ENCODE results near the gene TFCP2. TPM values are rescaled to one million over a fixed set of nuclear protein-coding genes. Genes with fewer than 3 reads are reported as not detected.

TFCP2 gene
- total RNA-seq, 2 donors from 2014 or later, result 10.6 to 18.1 TPM

DNA sequence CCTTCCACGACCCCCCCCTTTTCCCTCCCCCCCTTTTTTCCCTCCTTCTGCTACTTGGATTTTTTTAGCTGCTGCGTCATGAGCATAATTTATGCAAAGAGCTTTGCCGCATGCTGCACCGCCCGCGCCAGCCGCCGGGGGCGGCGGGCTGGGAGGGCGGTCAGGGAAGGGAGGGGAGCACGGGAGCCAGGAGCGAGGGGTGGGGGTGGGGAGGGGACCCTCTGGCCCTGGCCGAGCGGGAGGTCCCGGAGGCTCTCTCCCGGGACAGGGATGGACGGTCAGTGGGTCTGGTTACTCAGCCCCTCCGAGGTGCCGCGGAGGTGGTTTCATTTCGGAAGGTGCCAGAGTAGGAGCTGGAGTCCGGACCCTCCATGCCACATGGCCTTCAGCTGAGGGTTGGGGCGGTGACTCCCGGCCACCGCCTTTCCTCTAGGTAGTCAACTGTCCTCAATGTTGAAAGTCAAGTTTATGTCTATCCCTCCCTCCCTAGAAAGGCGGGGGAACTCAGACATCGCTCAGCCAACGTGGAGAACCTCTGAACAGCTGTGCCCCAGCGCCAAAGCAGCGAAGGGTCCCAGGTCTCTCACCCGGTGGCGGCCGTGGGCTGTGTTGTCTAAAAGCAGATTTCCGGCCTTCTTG is 45.2 kb upstream of the TFCP2 start, which contains the start of gene POU6F1:
POU6F1 (minus strand) TSS at position 95 of the 639 bp plus-strand sequence. CDS start 11,226 bp downstream, outside the sequence.
- peak; percentile 83 for TF ChIP-seq CTCF (IDR thresholded peaks at IDR 0.05)
- H3K27me3 ChIP-seq (replicated peaks; ENCODE audit: insufficient read depth), result no peaks in the 10 kb centered on the region
- H3K27ac ChIP-seq, result peak within 1 kb of the TSS; percentile 93 to 99
- H3K9me3 ChIP-seq, result no peaks in the 10 kb centered on the region
- ATAC-seq (ENCODE audit: insufficient number of reproducible peaks, low FRiP score, low read depth) (peak; percentile 88), DNase-seq (ENCODE audit: low spot score) (no peak)
- no peaks in the 10 kb centered on the region for H3K36me3 ChIP-seq
- H3K4me3 ChIP-seq, result peak within 1 kb of the TSS; percentile 97
- peaks cover 15 to 24% of the 10 kb centered on the region in 2 donors for H3K4me1 ChIP-seq (ENCODE audit: control insufficient read depth in 1 of 2, low read depth in 2 of 2)

- Histone ChIP-seq H3K4me3 (peak overlapping the region; percentile 97), H3K27ac (peak overlapping the region; percentile 93 to 99), H3K27me3 (replicated peaks; ENCODE audit: insufficient read depth) (no peaks in the 10 kb centered on the region), H3K9me3 (no peaks in the 10 kb centered on the region), H3K4me1 (ENCODE audit: control insufficient read depth in 1 of 2, low read depth in 2 of 2) (peaks cover 15 to 24% of the 10 kb centered on the region in 2 donors), H3K36me3 (no peaks in the 10 kb centered on the region)
- ATAC-seq (ENCODE audit: insufficient number of reproducible peaks, low FRiP score, low read depth), result peak; percentile 27
- DNase-seq (ENCODE audit: low spot score), result no peak
- no peak for TF ChIP-seq CTCF (IDR thresholded peaks at IDR 0.05)
Measured at GRCh38 chr12:51217133-51217967, 44.4 kb upstream of the TFCP2 start.

DNA sequence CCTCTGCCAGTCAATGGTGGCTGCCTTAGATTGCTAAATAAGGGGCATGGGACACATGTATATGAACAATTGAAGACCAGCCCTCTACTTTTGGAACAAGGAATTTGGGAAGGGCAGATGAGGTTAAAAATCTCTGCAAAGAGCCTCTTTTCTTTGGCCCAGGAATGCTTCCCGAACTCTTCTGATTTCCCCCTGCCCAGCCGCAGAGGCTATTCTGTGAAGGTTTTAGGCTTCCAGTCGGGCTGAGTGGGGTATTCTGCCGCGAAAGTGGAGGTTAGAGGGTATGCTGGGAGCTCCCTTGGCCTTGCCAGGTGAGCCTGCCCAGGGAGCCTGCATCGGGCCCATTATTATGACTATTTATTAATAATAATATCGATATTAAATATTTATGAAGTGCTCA is 43.7 kb upstream of the TFCP2 start:
- Histone ChIP-seq H3K9me3 (no peaks in the 10 kb centered on the region), H3K27me3 (replicated peaks; ENCODE audit: insufficient read depth) (no peaks in the 10 kb centered on the region), H3K4me1 (ENCODE audit: control insufficient read depth in 1 of 2, low read depth in 2 of 2) (peaks cover 15 to 24% of the 10 kb centered on the region in 2 donors), H3K27ac (peak overlapping the region; percentile 93 to 99), H3K4me3 (peak overlapping the region; percentile 97), H3K36me3 (no peaks in the 10 kb centered on the region)
- TF ChIP-seq CTCF (IDR thresholded peaks at IDR 0.05), result no peak
- DNase-seq (ENCODE audit: low spot score) (no peak), ATAC-seq (ENCODE audit: insufficient number of reproducible peaks, low FRiP score, low read depth) (no peak)

DNA sequence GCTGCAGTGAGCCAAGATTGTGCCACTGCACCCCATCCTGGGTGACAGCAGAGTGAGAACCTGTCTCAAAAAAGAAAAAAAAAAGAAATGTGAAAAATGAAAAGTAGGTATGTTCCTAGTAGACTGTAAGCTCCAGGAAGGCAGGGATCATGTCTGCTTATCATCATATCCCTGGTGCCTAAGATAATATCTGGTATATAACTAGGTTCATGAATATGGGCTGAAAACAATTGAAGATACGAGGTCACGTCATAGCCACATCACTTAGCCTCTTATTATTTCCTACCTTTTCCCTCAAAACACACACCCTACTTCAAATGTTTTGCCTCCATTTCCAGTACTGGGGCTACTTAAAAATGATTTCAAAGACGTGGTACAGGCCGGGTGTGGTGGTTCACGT is 42.0 kb upstream of the TFCP2 start:
- Histone ChIP-seq H3K4me3 (no peak overlapping the region), H3K27ac (no peak overlapping the region), H3K36me3 (no peaks in the 10 kb centered on the region), H3K27me3 (replicated peaks; ENCODE audit: insufficient read depth) (no peaks in the 10 kb centered on the region), H3K9me3 (no peaks in the 10 kb centered on the region), H3K4me1 (ENCODE audit: control insufficient read depth in 1 of 2, low read depth in 2 of 2) (peaks cover 15 to 24% of the 10 kb centered on the region in 2 donors)
- TF ChIP-seq CTCF (IDR thresholded peaks at IDR 0.05), result no peak
- no peak for DNase-seq (ENCODE audit: low spot score)
- no peak for ATAC-seq (ENCODE audit: insufficient number of reproducible peaks, low FRiP score, low read depth)

GRCh38 chr12:51210690-51211395 is 37.9 kb upstream of the TFCP2 start:
- peaks cover 3% of the 10 kb centered on the region for H3K36me3 ChIP-seq
- no peak for DNase-seq (ENCODE audit: low spot score)
- ATAC-seq (ENCODE audit: insufficient number of reproducible peaks, low FRiP score, low read depth), result no peak

More at GRCh38 chr12:51210690-51211395, 37.9 kb upstream of the TFCP2 start:
- Histone ChIP-seq H3K27ac (no peak overlapping the region), H3K27me3 (replicated peaks; ENCODE audit: insufficient read depth) (no peaks in the 10 kb centered on the region), H3K4me3 (no peak overlapping the region), H3K9me3 (no peaks in the 10 kb centered on the region), H3K4me1 (ENCODE audit: control insufficient read depth in 1 of 2, low read depth in 2 of 2) (peaks cover 0 to 4% of the 10 kb centered on the region in 2 donors)
- TF ChIP-seq CTCF (IDR thresholded peaks at IDR 0.05), result no peak

Measured in thoracic aorta (tissue), 2 donors.